ENCODE results near the gene SMAD7. TPM values are rescaled to one million over a fixed set of nuclear protein-coding genes. Genes with fewer than 3 reads are reported as not detected.
A peak's percentile ranks its signal among the peaks of the same experiment; 100 is the strongest.

Gene SMAD7
- total RNA-seq, 1 donor from 2014 or later, result 76.5 TPM

- intact Hi-C loops (cut with DNase I), result loop anchor here (1.0 to 2.0 kb wide), 3 partner anchors 25 to 53 kb away; no protein-coding TSS in a partner anchor
- Histone ChIP-seq H3K36me3 (no peaks in the 10 kb centered on the region), H3K27me3 (no peaks in the 10 kb centered on the region)
Observed at GRCh38 chr18:48902023-48902855, 48.5 kb downstream of the SMAD7 start.

GRCh38 chr18:48901145-48902022, 49.4 kb downstream of the SMAD7 start:
- DNase-seq (ENCODE audit: low spot score in 2 of 2), result no peak
- Histone ChIP-seq H3K9me3 (no peaks in the 10 kb centered on the region), H3K4me3 (no peak overlapping the region), H3K27me3 (no peaks in the 10 kb centered on the region), H3K36me3 (no peaks in the 10 kb centered on the region), H3K27ac (peak overlapping the region; percentile 94), H3K4me1 (peaks cover 13 to 31% of the 10 kb centered on the region in 2 donors)
- intact Hi-C loops (cut with DNase I), result loop anchor here (1.0 to 2.0 kb wide), 3 partner anchors 25 to 53 kb away; no protein-coding TSS in a partner anchor
- TF ChIP-seq CTCF (IDR thresholded peaks at IDR 0.05), result no peak

More at GRCh38 chr18:48902023-48902855, 48.5 kb downstream of the SMAD7 start:
- no peaks in the 10 kb centered on the region for H3K9me3 ChIP-seq
- DNase-seq (ENCODE audit: low spot score in 2 of 2), result peak; percentile 82 to 98
- H3K27ac ChIP-seq, result peak overlapping the region; percentile 94
- TF ChIP-seq CTCF (IDR thresholded peaks at IDR 0.05), result no peak
- peaks cover 13 to 26% of the 10 kb centered on the region in 2 donors for H3K4me1 ChIP-seq
- H3K4me3 ChIP-seq, result no peak overlapping the region

DNA sequence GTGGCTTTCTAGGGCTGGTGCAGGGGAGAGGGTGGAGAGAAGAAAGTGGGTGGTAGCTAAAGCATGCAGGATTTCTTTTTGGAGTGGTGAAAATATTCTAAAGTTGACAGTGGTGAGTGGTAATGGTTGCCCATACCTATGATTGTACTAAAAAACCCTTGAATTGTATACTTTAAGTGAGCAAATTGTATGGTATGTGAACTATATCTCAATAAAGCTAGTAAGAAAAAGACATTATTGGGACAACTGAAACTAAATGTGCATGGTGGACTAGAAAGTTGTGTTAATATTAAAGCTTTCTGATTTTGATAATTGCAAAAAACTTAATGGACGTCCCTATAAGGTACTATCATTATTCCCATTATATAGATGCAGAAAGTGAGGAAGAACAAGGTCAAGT, 50.3 kb downstream of the SMAD7 start:
- Histone ChIP-seq H3K27ac (peak overlapping the region in 1 of 2 donors; percentile 94), H3K27me3 (no peaks in the 10 kb centered on the region), H3K4me1 (peaks cover 13 to 31% of the 10 kb centered on the region in 2 donors), H3K36me3 (no peaks in the 10 kb centered on the region), H3K4me3 (no peak overlapping the region), H3K9me3 (no peaks in the 10 kb centered on the region)
- DNase-seq (ENCODE audit: low spot score in 2 of 2), result no peak
- intact Hi-C loops (cut with DNase I), result no loop called here
- TF ChIP-seq CTCF (IDR thresholded peaks at IDR 0.05), result no peak

GRCh38 chr18:48899558-48900174, 51.1 kb downstream of the SMAD7 start:
- H3K4me1 ChIP-seq, result peaks cover 13 to 31% of the 10 kb centered on the region in 2 donors
- intact Hi-C loops (cut with DNase I), result no loop called here

More at GRCh38 chr18:48899558-48900174, 51.1 kb downstream of the SMAD7 start:
- no peak for DNase-seq (ENCODE audit: low spot score in 2 of 2)
- no peak for TF ChIP-seq CTCF (IDR thresholded peaks at IDR 0.05)
- no peak overlapping the region for H3K27ac ChIP-seq
- no peak overlapping the region for H3K4me3 ChIP-seq
- no peaks in the 10 kb centered on the region for H3K9me3 ChIP-seq
- H3K36me3 ChIP-seq, result no peaks in the 10 kb centered on the region
- no peaks in the 10 kb centered on the region for H3K27me3 ChIP-seq

Data from ascending aorta (tissue), 2 donors.